Testis (tissue), 2 donors: Measurements from ENCODE around the gene SAFB2.

Source experiments
- POLR2A ChIP-seq: fragments of 450-650 bp; IDR thresholded peaks from one replicate; pipeline ENCODE4 v1.6.1; 2017; ENCODE audit warnings: antibody characterized with exemption, mild to moderate bottlenecking, moderate library complexity
- TF ChIP-seq, protein P1 (sequence below), 3 experiments: fragments of 450-650 bp in 2 of 3; fragments of 200-600 bp in 1 of 3; sonication (generic) in 1 of 3; IDR thresholded peaks; one replicate each; pipeline ENCODE4 v1.5.1; 2016 to 2019; ENCODE audit warnings: antibody characterized with exemption in 3 of 3, mild to moderate bottlenecking in 2 of 3, moderate library complexity in 1 of 3

- TF ChIP-seq, protein P1, sequence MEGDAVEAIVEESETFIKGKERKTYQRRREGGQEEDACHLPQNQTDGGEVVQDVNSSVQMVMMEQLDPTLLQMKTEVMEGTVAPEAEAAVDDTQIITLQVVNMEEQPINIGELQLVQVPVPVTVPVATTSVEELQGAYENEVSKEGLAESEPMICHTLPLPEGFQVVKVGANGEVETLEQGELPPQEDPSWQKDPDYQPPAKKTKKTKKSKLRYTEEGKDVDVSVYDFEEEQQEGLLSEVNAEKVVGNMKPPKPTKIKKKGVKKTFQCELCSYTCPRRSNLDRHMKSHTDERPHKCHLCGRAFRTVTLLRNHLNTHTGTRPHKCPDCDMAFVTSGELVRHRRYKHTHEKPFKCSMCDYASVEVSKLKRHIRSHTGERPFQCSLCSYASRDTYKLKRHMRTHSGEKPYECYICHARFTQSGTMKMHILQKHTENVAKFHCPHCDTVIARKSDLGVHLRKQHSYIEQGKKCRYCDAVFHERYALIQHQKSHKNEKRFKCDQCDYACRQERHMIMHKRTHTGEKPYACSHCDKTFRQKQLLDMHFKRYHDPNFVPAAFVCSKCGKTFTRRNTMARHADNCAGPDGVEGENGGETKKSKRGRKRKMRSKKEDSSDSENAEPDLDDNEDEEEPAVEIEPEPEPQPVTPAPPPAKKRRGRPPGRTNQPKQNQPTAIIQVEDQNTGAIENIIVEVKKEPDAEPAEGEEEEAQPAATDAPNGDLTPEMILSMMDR (IDR thresholded peaks at IDR 0.05), result no peak
- no peak for TF ChIP-seq POLR2A
Observed at GRCh38 chr19:5627395-5627904, 4.9 kb upstream of the SAFB2 start.
